ENCODE measurements around the gene CEP126. TPM values are rescaled to one million over a fixed set of nuclear protein-coding genes. Genes with fewer than 3 reads are reported as not detected.

The CEP126 gene
- total and polyA plus RNA-seq, 2 donors (not counting 3 experiments of a cell fraction or from before 2014, with no cell fraction given), result 3.6 to 9.1 TPM

DNA sequence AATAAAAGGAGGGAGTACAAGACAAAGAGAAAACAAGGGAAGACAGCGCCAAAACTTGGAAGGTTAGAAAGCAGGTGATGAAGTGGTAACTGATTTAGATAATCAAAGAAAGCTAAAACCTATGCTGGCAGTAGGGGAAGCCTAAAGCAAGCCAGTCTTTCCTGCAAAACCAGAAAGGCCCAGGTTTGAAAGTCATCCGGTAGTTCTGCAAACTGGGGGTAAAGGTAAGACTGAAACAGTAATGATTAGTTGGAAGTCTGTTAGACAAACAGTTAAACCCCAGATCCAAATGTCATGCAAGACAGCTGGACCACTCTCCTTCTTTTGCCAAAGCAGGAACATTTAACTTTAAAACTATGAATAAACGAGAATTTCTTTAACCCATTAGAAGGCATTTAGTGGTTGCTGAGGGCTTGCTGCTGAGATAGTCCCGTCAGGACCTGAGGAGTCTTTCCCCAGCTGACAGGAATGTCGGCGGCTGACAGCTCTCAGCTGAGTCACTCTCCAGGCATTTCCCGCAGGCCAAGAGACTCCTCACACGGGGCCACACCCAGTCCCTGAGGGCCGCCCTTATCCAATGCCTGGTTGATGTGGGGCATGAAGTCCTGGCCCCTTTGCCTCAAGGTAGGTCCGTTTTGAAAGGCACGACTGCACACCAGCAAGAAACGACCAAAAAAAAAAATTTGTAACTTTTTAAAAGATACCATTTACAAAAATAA lies 96.1 kb downstream of the CEP126 start:
- Histone ChIP-seq H3K27me3 (ENCODE audit: control insufficient read depth in 2 of 2, insufficient read depth in 2 of 2, low read length in 2 of 2) (no peaks in the 10 kb centered on the region), H2AFZ (ENCODE audit: low read depth, low read length) (peak overlapping the region; percentile 4), H4K20me1 (replicated peaks; ENCODE audit: control insufficient read depth, extremely low read depth, insufficient read depth, low read length) (no peaks in the 10 kb centered on the region), H3K4me2 (ENCODE audit: insufficient read depth, low read length) (peak overlapping the region; percentile 67), H3K27ac (ENCODE audit: insufficient read depth, low read depth, low read length) (peak overlapping the region; percentile 43), H3K36me3 (ENCODE audit: control insufficient read depth in 2 of 2, extremely low read depth in 1 of 2, insufficient read depth in 2 of 2, low read length in 2 of 2) (no peaks in the 10 kb centered on the region), H3K4me1 (ENCODE audit: control insufficient read depth, extremely low read depth, insufficient read depth, low read length) (peaks cover 15% of the 10 kb centered on the region), H3K79me2 (ENCODE audit: control insufficient read depth, insufficient read depth, low read length) (no peaks in the 10 kb centered on the region), H3K9me1 (replicated peaks; ENCODE audit: control insufficient read depth, extremely low read depth, insufficient read depth, low read length) (no peaks in the 10 kb centered on the region), H3K9ac (replicated peaks; ENCODE audit: extremely low read depth, insufficient read depth, low read length) (no peak overlapping the region), H3K9me3 (replicated peaks; ENCODE audit: control insufficient read depth, insufficient read depth, low read length) (no peaks in the 10 kb centered on the region), H3K4me3 (replicated peaks in 1 of 3; ENCODE audit: insufficient read depth in 1 of 3, low read depth in 1 of 3, low read length in 3 of 3) (no peak overlapping the region)
- no TSS peak for BruUV-seq (replicated peaks)
- dilution Hi-C loops (cut with MboI; ENCODE audit: extremely low pct_ligation_motif_present, low sequenced_read_pairs) (no loop called here), intact Hi-C loops (cut with micrococcal nuclease) (loop anchor here (1.0 to 2.0 kb wide), 3 partner anchors 96 to 216 kb away; partner anchors contain the start of genes CEP126 and YAP1)
- TF ChIP-seq POLR2A (IDR thresholded peaks at IDR 0.05; ENCODE audit: low read depth, low read length) (no peak), GATA2 (IDR thresholded peaks at IDR 0.05; ENCODE audit: insufficient read depth, insufficient read length, low read depth, low read length) (peak; percentile 12), JUN (IDR thresholded peaks at IDR 0.05; ENCODE audit: borderline replicate concordance, insufficient read depth, insufficient read length, low read depth) (peak; percentile 72), POLR2AphosphoS5 (IDR thresholded peaks at IDR 0.05; ENCODE audit: insufficient read depth, low read depth, low read length) (peak; percentile 83), FOS (IDR thresholded peaks at IDR 0.05; ENCODE audit: borderline replicate concordance, insufficient read depth, low read length) (peak; percentile 91), MYC (IDR thresholded peaks at IDR 0.05; ENCODE audit: low read depth, low read length) (no peak), EZH2 (IDR thresholded peaks at IDR 0.05; ENCODE audit: borderline replicate concordance, low read depth, low read length, severe bottlenecking) (no peak)
- TF ChIP-seq, protein P1, sequence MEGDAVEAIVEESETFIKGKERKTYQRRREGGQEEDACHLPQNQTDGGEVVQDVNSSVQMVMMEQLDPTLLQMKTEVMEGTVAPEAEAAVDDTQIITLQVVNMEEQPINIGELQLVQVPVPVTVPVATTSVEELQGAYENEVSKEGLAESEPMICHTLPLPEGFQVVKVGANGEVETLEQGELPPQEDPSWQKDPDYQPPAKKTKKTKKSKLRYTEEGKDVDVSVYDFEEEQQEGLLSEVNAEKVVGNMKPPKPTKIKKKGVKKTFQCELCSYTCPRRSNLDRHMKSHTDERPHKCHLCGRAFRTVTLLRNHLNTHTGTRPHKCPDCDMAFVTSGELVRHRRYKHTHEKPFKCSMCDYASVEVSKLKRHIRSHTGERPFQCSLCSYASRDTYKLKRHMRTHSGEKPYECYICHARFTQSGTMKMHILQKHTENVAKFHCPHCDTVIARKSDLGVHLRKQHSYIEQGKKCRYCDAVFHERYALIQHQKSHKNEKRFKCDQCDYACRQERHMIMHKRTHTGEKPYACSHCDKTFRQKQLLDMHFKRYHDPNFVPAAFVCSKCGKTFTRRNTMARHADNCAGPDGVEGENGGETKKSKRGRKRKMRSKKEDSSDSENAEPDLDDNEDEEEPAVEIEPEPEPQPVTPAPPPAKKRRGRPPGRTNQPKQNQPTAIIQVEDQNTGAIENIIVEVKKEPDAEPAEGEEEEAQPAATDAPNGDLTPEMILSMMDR (IDR thresholded peaks at IDR 0.05; ENCODE audit: extremely low read depth in 1 of 2, insufficient read depth in 1 of 2, low read depth in 1 of 2, low read length in 2 of 2), result no peak
- TF ChIP-seq, protein P2, sequence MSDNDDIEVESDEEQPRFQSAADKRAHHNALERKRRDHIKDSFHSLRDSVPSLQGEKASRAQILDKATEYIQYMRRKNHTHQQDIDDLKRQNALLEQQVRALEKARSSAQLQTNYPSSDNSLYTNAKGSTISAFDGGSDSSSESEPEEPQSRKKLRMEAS (IDR thresholded peaks at IDR 0.05; ENCODE audit: insufficient read depth, insufficient read length), result no peak
- CTCF ChIA-PET, result interaction anchor here (0.6 to 16.0 kb wide), 4 partner anchors 15 to 147 kb away, joined by 3 to 621 read pairs (median 3); no protein-coding TSS in a partner anchor
- DNase-seq (ENCODE audit: low read depth, low spot score), result peak; percentile 66
- POLR2A ChIA-PET, result no interaction called here
- FAIRE-seq, result peak; percentile 98
